Naive thymus-derived CD8-positive, alpha-beta T cell (primary cell): ENCODE data around the gene KRT80. TPM values are rescaled to one million over a fixed set of nuclear protein-coding genes. Genes with fewer than 3 reads are reported as not detected.

Experiments
- ATAC-seq, 2 donors: fragments of 150-1000 bp; cut with Tn5 transposase in 1 of 2; sonication (Bioruptor Pico), chemical (Tn5 transposase) in 1 of 2; 1 replicate in 1 of 2; 2 replicates in 1 of 2; pipeline ENCODE4 v1.10.0; 2021; ENCODE audit warnings: mild to moderate bottlenecking in 2 of 2, moderate library complexity in 2 of 2
- POLR2A ChIA-PET: fragments of 350-600 bp; sonication (Branson Sonifier 250); formaldehyde crosslinking; loops from one replicate; lab custom pipeline; 2021; ENCODE audit warnings: antibody characterized with exemption; lab: Charles Lee
- DNase-seq, 10 donors: peaks; one replicate each; pipeline versions ENCODE4 v3.0.0 to v3.0.0-alpha.2; 2020 to 2022
- H3K27ac Mint-ChIP-seq, 10 donors: one replicate each; pipeline ENCODE4 v1.8.0; 2020 to 2022; ENCODE audit warnings: mild to moderate bottlenecking in 10 of 10, mixed read lengths in 10 of 10, moderate library complexity in 4 of 10, inconsistent platforms in 1 of 10
- H3K27me3 Mint-ChIP-seq, 5 donors: one replicate each; pipeline ENCODE4 v1.8.0; 2021 to 2022; ENCODE audit warnings: mixed read lengths in 5 of 5
- H3K36me3 Mint-ChIP-seq, 3 donors: one replicate each; pipeline ENCODE4 v1.8.0; 2020 to 2022; ENCODE audit warnings: mixed read lengths in 3 of 3, mild to moderate bottlenecking in 2 of 3, inconsistent platforms in 1 of 3
- H3K4me1 Mint-ChIP-seq, 4 donors: one replicate each; pipeline ENCODE4 v1.8.0; 2021 to 2022; ENCODE audit warnings: mixed read lengths in 4 of 4
- H3K4me3 Mint-ChIP-seq, 10 donors: one replicate each; pipeline ENCODE4 v1.8.0; 2020 to 2022; ENCODE audit warnings: mild to moderate bottlenecking in 10 of 10, mixed read lengths in 10 of 10, moderate library complexity in 6 of 10, inconsistent platforms in 1 of 10
- H3K9me3 Mint-ChIP-seq, 9 donors: one replicate each; pipeline ENCODE4 v1.8.0; 2020 to 2022; ENCODE audit warnings: mixed read lengths in 9 of 9, mild to moderate bottlenecking in 3 of 9, inconsistent platforms in 1 of 9, moderate library complexity in 1 of 9
- polyA plus RNA-seq, 3 donors: library from polyadenylated mRNA; unstranded; fragments of 300-500 nt; fragmentation: Illumina TruSeq; gene quantifications; one replicate each; pipeline ENCODE4 v1.2.3, GENCODE V29; 2021
- total RNA-seq, 8 experiments: library from RNA in 2 of 8; stranded (reverse) in 2 of 8; gene quantifications; one replicate each; pipeline ENCODE4 v1.2.3 and lab custom pipeline; 2021 to 2026

Gene KRT80
- total and polyA plus RNA-seq, 5 experiments from 2014 or later, result not detected

GRCh38 chr12:52172956-52173355 lies 18.9 kb downstream of the KRT80 start:
- DNase-seq (no peak), ATAC-seq (no peak)
- H3K9me3 Mint-ChIP-seq, result no peaks in the 10 kb centered on the region
- no peaks in the 10 kb centered on the region for H3K4me1 Mint-ChIP-seq
- H3K36me3 Mint-ChIP-seq, result no peaks in the 10 kb centered on the region
- POLR2A ChIA-PET, result no interaction called here
- H3K27me3 Mint-ChIP-seq, result peaks cover 0 to 2% (median 0%) of the 10 kb centered on the region in 5 donors
- no peak overlapping the region for H3K4me3 Mint-ChIP-seq
- no peak overlapping the region for H3K27ac Mint-ChIP-seq

GRCh38 chr12:52171950-52172512 lies 19.8 kb downstream of the KRT80 start:
- Mint-ChIP-seq H3K4me3 (no peak overlapping the region), H3K27me3 (peaks cover 0 to 2% (median 0%) of the 10 kb centered on the region in 5 donors), H3K27ac (no peak overlapping the region), H3K4me1 (no peaks in the 10 kb centered on the region), H3K36me3 (no peaks in the 10 kb centered on the region), H3K9me3 (no peaks in the 10 kb centered on the region)
- POLR2A ChIA-PET, result interaction anchor here (0.6 kb wide), 1 partner anchor 141 kb away, joined by 3 read pairs; no protein-coding TSS in a partner anchor
- ATAC-seq (no peak), DNase-seq (no peak)

- ATAC-seq (no peak), DNase-seq (no peak)
- POLR2A ChIA-PET, result no interaction called here
- no peaks in the 10 kb centered on the region for H3K4me1 Mint-ChIP-seq
- peaks cover 0 to 2% (median 0%) of the 10 kb centered on the region in 5 donors for H3K27me3 Mint-ChIP-seq
- H3K9me3 Mint-ChIP-seq, result no peaks in the 10 kb centered on the region
- no peaks in the 10 kb centered on the region for H3K36me3 Mint-ChIP-seq
- H3K4me3 Mint-ChIP-seq, result no peak overlapping the region
- H3K27ac Mint-ChIP-seq, result no peak overlapping the region
Measured at GRCh38 chr12:52170827-52171226, 21.0 kb downstream of the KRT80 start.

- DNase-seq (no peak), ATAC-seq (no peak)
- H3K9me3 Mint-ChIP-seq, result no peaks in the 10 kb centered on the region
- no peak overlapping the region for H3K27ac Mint-ChIP-seq
- H3K4me3 Mint-ChIP-seq, result no peak overlapping the region
- no peaks in the 10 kb centered on the region for H3K4me1 Mint-ChIP-seq
- POLR2A ChIA-PET, result no interaction called here
- peaks cover 0 to 5% (median 0%) of the 10 kb centered on the region in 5 donors for H3K27me3 Mint-ChIP-seq
- no peaks in the 10 kb centered on the region for H3K36me3 Mint-ChIP-seq
Measured at GRCh38 chr12:52169886-52170285, 21.9 kb downstream of the KRT80 start.

GRCh38 chr12:52168019-52168717 lies 23.6 kb downstream of the KRT80 start:
- POLR2A ChIA-PET, result no interaction called here
- H3K27ac Mint-ChIP-seq, result no peak overlapping the region
- H3K36me3 Mint-ChIP-seq, result no peaks in the 10 kb centered on the region
- H3K4me3 Mint-ChIP-seq, result no peak overlapping the region
- H3K9me3 Mint-ChIP-seq, result no peaks in the 10 kb centered on the region
- peaks cover 0 to 5% (median 0%) of the 10 kb centered on the region in 5 donors for H3K27me3 Mint-ChIP-seq
- ATAC-seq, result no peak
- H3K4me1 Mint-ChIP-seq, result peaks cover 0 to 4% (median 2%) of the 10 kb centered on the region in 4 donors
- no peak for DNase-seq

- H3K27me3 Mint-ChIP-seq, result peaks cover 0 to 5% (median 0%) of the 10 kb centered on the region in 5 donors
- no peaks in the 10 kb centered on the region for H3K36me3 Mint-ChIP-seq
- H3K9me3 Mint-ChIP-seq, result no peaks in the 10 kb centered on the region
- H3K27ac Mint-ChIP-seq, result no peak overlapping the region
- POLR2A ChIA-PET, result no interaction called here
- peaks cover 0 to 5% (median 2%) of the 10 kb centered on the region in 4 donors for H3K4me1 Mint-ChIP-seq
- DNase-seq (no peak), ATAC-seq (no peak)
- no peak overlapping the region for H3K4me3 Mint-ChIP-seq
Measured at GRCh38 chr12:52167526-52167925, 24.3 kb downstream of the KRT80 start.

GRCh38 chr12:52166672-52167071 lies 25.1 kb downstream of the KRT80 start:
- POLR2A ChIA-PET, result no interaction called here
- H3K4me3 Mint-ChIP-seq, result no peak overlapping the region
- DNase-seq (no peak), ATAC-seq (no peak)
- no peaks in the 10 kb centered on the region for H3K9me3 Mint-ChIP-seq
- H3K27me3 Mint-ChIP-seq, result peaks cover 0 to 5% (median 0%) of the 10 kb centered on the region in 5 donors
- H3K4me1 Mint-ChIP-seq, result peaks cover 3 to 13% (median 6%) of the 10 kb centered on the region in 4 donors
- peak overlapping the region in 2 of 10 donors; percentile 7 to 21 for H3K27ac Mint-ChIP-seq
- H3K36me3 Mint-ChIP-seq, result no peaks in the 10 kb centered on the region

GRCh38 chr12:52165096-52165855 lies 26.5 kb downstream of the KRT80 start:
- H3K9me3 Mint-ChIP-seq, result no peaks in the 10 kb centered on the region
- peaks cover 0 to 5% (median 0%) of the 10 kb centered on the region in 5 donors for H3K27me3 Mint-ChIP-seq
- H3K36me3 Mint-ChIP-seq, result no peaks in the 10 kb centered on the region
- ATAC-seq (no peak), DNase-seq (no peak)
- no peak overlapping the region for H3K4me3 Mint-ChIP-seq
- H3K4me1 Mint-ChIP-seq, result peaks cover 7 to 20% (median 14%) of the 10 kb centered on the region in 4 donors
- POLR2A ChIA-PET, result interaction anchor here (0.6 kb wide), 1 partner anchor 71 kb away, joined by 3 read pairs; no protein-coding TSS in a partner anchor
- H3K27ac Mint-ChIP-seq, result peak overlapping the region in 1 of 10 donors; percentile 11

- DNase-seq (no peak), ATAC-seq (no peak)
- no peak overlapping the region for H3K27ac Mint-ChIP-seq
- no peaks in the 10 kb centered on the region for H3K9me3 Mint-ChIP-seq
- peaks cover 7 to 20% (median 14%) of the 10 kb centered on the region in 4 donors for H3K4me1 Mint-ChIP-seq
- peaks cover 0 to 2% (median 0%) of the 10 kb centered on the region in 5 donors for H3K27me3 Mint-ChIP-seq
- POLR2A ChIA-PET, result interaction anchor here (0.6 kb wide), 1 partner anchor 70 kb away, joined by 3 read pairs; no protein-coding TSS in a partner anchor
- no peak overlapping the region for H3K4me3 Mint-ChIP-seq
- H3K36me3 Mint-ChIP-seq, result no peaks in the 10 kb centered on the region
Measured at GRCh38 chr12:52164624-52165023, 27.2 kb downstream of the KRT80 start.

GRCh38 chr12:52162981-52163380 lies 28.8 kb downstream of the KRT80 start:
- Mint-ChIP-seq H3K27me3 (peaks cover 0 to 2% (median 0%) of the 10 kb centered on the region in 5 donors), H3K36me3 (no peaks in the 10 kb centered on the region), H3K4me3 (no peak overlapping the region), H3K9me3 (no peaks in the 10 kb centered on the region), H3K4me1 (peaks cover 7 to 20% (median 14%) of the 10 kb centered on the region in 4 donors), H3K27ac (peak overlapping the region in 3 of 10 donors; percentile 28 to 55 (median 35))
- no peak for ATAC-seq
- DNase-seq, result no peak
- POLR2A ChIA-PET, result no interaction called here

GRCh38 chr12:52160200-52160599 lies 31.6 kb downstream of the KRT80 start:
- ATAC-seq (no peak), DNase-seq (no peak)
- Mint-ChIP-seq H3K4me1 (peaks cover 11 to 36% (median 23%) of the 10 kb centered on the region in 4 donors), H3K27ac (no peak overlapping the region), H3K27me3 (no peaks in the 10 kb centered on the region), H3K36me3 (no peaks in the 10 kb centered on the region), H3K9me3 (no peaks in the 10 kb centered on the region), H3K4me3 (no peak overlapping the region)
- POLR2A ChIA-PET, result no interaction called here

GRCh38 chr12:52157566-52158150 lies 34.2 kb downstream of the KRT80 start:
- no peaks in the 10 kb centered on the region for H3K36me3 Mint-ChIP-seq
- ATAC-seq (no peak), DNase-seq (no peak)
- peaks cover 12 to 39% (median 26%) of the 10 kb centered on the region in 4 donors for H3K4me1 Mint-ChIP-seq
- H3K4me3 Mint-ChIP-seq, result no peak overlapping the region
- H3K9me3 Mint-ChIP-seq, result no peaks in the 10 kb centered on the region
- peak overlapping the region in 4 of 10 donors; percentile 22 to 72 (median 44) for H3K27ac Mint-ChIP-seq
- H3K27me3 Mint-ChIP-seq, result peaks cover 0 to 2% (median 1%) of the 10 kb centered on the region in 5 donors
- POLR2A ChIA-PET, result interaction anchor here (0.6 kb wide), 1 partner anchor 356 kb away, joined by 3 read pairs; no protein-coding TSS in a partner anchor
